ENCODE data around the gene C2CD4D. TPM values are rescaled to one million over a fixed set of nuclear protein-coding genes. Genes with fewer than 3 reads are reported as not detected.

Gene C2CD4D
- total and polyA plus RNA-seq, 2 donors, result 0.05 to 0.34 TPM

DNA sequence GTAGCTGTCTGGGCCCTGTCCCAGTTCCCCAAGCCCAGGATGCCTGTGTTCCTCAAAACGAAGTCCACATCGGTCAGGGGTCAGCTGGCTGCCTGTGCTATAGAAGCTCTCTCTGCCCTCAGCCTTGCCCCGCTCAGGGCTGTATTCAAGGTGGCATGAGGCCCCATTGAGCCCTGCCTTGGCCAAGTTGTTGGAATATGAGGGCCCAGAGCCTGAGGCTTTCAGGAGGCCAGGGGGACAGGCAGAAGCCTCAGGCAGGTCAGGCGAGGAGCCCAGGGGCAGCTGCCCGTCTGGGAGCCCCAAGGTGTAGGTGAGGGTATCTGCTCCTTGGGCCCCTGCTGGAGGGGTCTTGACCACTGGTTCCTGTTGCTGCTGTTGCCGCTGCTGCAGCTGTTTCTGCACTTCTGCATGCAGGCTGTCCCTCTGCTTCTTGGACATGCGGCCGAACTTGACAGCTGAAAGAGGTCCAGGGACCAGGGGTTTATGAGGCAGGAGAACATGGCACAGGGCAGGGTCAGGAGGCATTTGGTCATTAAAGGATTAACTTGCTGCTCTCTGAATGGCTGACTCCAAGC, 24.6 kb downstream of the C2CD4D start:
- WGBS, result 94% methylated on average over 8 of the region's 8 CpGs
- H3K27ac ChIP-seq (ENCODE audit: low read depth in 1 of 2, low read length in 1 of 2), result peak overlapping the region; percentile 66 to 94
- H3K27me3 ChIP-seq (ENCODE audit: control insufficient read depth in 2 of 2, insufficient read depth in 1 of 2, low read length in 1 of 2), result no peaks in the 10 kb centered on the region
- peaks cover 62 to 78% of the 10 kb centered on the region in 2 donors for H3K36me3 ChIP-seq (ENCODE audit: control insufficient read depth in 2 of 2, insufficient read depth in 2 of 2, low read length in 1 of 2)
- H3K9me3 ChIP-seq (ENCODE audit: control insufficient read depth in 2 of 2, insufficient read depth in 1 of 2, low read length in 1 of 2), result peaks cover 0 to 2% of the 10 kb centered on the region in 2 donors
- DNase-seq (ENCODE audit: low read depth in 6 of 9, low spot score in 9 of 9), result no peak
- H3K4me1 ChIP-seq (ENCODE audit: control insufficient read depth in 2 of 2, insufficient read depth in 2 of 2, low read length in 2 of 2), result peaks cover 49 to 58% of the 10 kb centered on the region in 2 donors
- no peak overlapping the region for H3K4me3 ChIP-seq (ENCODE audit: low read length in 2 of 2)

DNA sequence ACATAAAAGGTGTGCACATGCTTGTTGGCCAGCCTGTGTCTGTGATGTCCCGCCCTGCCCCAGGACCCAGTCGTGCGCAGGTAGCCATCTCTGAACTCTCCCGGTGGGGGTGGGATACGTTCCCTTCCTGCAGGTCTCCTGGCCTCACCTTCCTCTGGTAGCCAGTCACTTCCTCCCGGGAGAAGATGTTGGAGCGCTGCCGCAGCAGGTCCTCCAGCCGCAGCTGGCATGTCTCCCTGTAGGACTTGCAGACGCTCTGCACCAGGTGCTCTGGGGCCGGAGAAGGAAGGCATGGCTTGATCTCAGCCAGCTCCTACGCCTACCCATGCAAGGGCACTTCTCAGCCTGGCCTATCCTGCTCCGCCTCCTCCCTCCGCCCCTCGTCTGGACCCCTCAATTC, 25.2 kb downstream of the C2CD4D start:
- DNase-seq (ENCODE audit: low read depth in 6 of 9, low spot score in 9 of 9), result no peak
- Histone ChIP-seq H3K9me3 (ENCODE audit: control insufficient read depth in 2 of 2, insufficient read depth in 1 of 2, low read length in 1 of 2) (peaks cover 0 to 2% of the 10 kb centered on the region in 2 donors), H3K36me3 (ENCODE audit: control insufficient read depth in 2 of 2, insufficient read depth in 2 of 2, low read length in 1 of 2) (peaks cover 66 to 84% of the 10 kb centered on the region in 2 donors), H3K4me1 (ENCODE audit: control insufficient read depth in 2 of 2, insufficient read depth in 2 of 2, low read length in 2 of 2) (peaks cover 42 to 52% of the 10 kb centered on the region in 2 donors), H3K27me3 (ENCODE audit: control insufficient read depth in 2 of 2, insufficient read depth in 1 of 2, low read length in 1 of 2) (no peaks in the 10 kb centered on the region), H3K4me3 (ENCODE audit: low read length in 2 of 2) (no peak overlapping the region), H3K27ac (ENCODE audit: low read depth in 1 of 2, low read length in 1 of 2) (peak overlapping the region; percentile 50 to 94)
- 97% methylated on average over 15 of the region's 15 CpGs for WGBS

DNA sequence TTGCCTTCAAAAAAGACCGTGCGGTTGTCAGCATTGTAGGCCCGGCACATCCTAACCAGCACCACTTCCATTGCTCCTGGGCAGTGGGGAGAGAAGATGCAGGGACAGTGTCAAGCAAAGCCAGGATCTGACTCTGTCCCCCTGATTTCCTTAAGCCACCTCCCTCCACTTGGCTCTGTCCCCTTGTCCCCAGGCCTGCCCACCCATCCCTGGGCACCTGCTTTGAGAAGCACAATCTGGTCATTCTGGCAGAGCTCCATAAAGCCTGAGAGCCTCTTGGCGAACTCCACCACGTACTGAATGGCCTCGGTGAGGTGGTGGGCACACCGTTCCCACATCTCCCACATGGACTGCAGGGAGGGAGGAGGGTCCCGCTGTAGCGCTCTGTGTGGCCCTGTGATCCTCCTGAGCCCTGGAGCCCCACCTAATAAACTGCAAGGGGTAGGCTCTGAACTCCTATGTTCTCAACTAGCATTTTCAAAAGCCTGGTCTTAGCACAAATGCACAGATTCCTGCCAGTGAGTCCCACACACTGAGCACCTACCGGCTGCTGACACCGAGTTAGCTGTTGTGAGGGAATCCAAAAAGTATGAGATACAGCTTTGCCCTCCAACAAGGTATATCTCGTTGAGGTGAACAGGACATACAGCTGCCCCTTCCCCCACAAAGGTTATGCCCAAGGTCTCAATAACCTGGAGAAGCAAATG, 26.2 kb downstream of the C2CD4D start:
- no peaks in the 10 kb centered on the region for H3K27me3 ChIP-seq (ENCODE audit: control insufficient read depth in 2 of 2, insufficient read depth in 1 of 2, low read length in 1 of 2)
- H3K4me3 ChIP-seq (ENCODE audit: low read length in 2 of 2), result no peak overlapping the region
- H3K27ac ChIP-seq (ENCODE audit: low read depth in 1 of 2, low read length in 1 of 2), result no peak overlapping the region
- no peak for DNase-seq (ENCODE audit: low read depth in 6 of 9, low spot score in 9 of 9)
- H3K36me3 ChIP-seq (ENCODE audit: control insufficient read depth in 2 of 2, insufficient read depth in 2 of 2, low read length in 1 of 2), result peaks cover 74 to 89% of the 10 kb centered on the region in 2 donors
- H3K9me3 ChIP-seq (ENCODE audit: control insufficient read depth in 2 of 2, insufficient read depth in 1 of 2, low read length in 1 of 2), result peaks cover 0 to 2% of the 10 kb centered on the region in 2 donors
- 93% methylated on average over 12 of the region's 12 CpGs for WGBS
- H3K4me1 ChIP-seq (ENCODE audit: control insufficient read depth in 2 of 2, insufficient read depth in 2 of 2, low read length in 2 of 2), result peaks cover 34 to 42% of the 10 kb centered on the region in 2 donors

DNA sequence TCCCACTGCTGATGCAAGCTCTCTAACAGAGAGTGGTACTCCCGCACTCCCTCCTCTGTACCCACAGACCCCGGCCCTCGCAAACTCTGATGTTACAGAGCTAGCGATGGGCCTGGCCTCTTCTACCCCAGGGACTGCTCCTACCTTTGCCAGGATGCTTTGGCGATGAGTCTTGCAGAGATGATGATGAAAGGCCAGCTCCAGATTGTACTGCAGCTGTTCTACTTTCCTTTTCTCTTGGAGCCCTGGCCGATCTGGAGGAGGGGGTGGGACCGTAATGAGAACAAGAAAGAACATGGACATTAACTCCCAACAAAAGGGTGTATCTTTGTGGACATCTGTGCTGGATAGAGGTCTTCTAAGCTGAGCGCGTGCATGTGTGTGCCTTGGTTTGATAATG, 28.4 kb downstream of the C2CD4D start:
- Histone ChIP-seq H3K27me3 (ENCODE audit: control insufficient read depth in 2 of 2, insufficient read depth in 1 of 2, low read length in 1 of 2) (no peaks in the 10 kb centered on the region), H3K36me3 (ENCODE audit: control insufficient read depth in 2 of 2, insufficient read depth in 2 of 2, low read length in 1 of 2) (peaks cover 79 to 93% of the 10 kb centered on the region in 2 donors), H3K4me3 (ENCODE audit: low read length in 2 of 2) (no peak overlapping the region), H3K9me3 (ENCODE audit: control insufficient read depth in 2 of 2, insufficient read depth in 1 of 2, low read length in 1 of 2) (no peaks in the 10 kb centered on the region), H3K27ac (ENCODE audit: low read depth in 1 of 2, low read length in 1 of 2) (no peak overlapping the region), H3K4me1 (ENCODE audit: control insufficient read depth in 2 of 2, insufficient read depth in 2 of 2, low read length in 2 of 2) (peaks cover 15 to 20% of the 10 kb centered on the region in 2 donors)
- DNase-seq (ENCODE audit: low read depth in 6 of 9, low spot score in 9 of 9), result no peak
- WGBS, result 91% methylated on average over 9 of the region's 9 CpGs

DNA sequence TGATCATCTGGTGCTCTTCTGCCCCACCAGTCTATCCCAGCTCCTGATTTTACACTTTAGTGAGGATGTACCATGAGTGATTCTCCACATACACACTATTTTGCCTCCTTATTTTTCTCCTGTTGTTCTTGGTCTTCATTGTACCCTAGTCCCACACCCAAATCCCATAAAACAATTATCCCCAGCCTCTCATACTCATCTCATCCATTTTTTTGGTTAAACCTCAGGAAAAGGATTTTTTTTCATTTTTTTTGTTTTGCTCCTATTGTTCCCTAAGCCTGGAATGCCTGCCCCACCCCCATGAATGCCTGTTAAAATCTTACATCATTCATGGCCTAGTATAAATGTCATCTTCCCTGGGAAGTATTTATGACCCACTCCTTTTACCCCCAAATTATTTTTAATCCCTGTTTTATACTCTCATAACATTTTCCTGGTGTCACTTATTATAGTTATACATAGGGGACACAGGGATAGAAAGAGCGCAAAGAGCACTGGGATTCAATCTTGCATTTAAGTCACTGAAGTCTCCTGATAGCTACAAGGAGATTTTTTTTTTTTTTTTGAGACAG, 29.5 kb downstream of the C2CD4D start:
- Histone ChIP-seq H3K27me3 (ENCODE audit: control insufficient read depth in 2 of 2, insufficient read depth in 1 of 2, low read length in 1 of 2) (no peaks in the 10 kb centered on the region), H3K4me1 (ENCODE audit: control insufficient read depth in 2 of 2, insufficient read depth in 2 of 2, low read length in 2 of 2) (peaks cover 4 to 15% of the 10 kb centered on the region in 2 donors), H3K4me3 (ENCODE audit: low read length in 2 of 2) (no peak overlapping the region), H3K27ac (ENCODE audit: low read depth in 1 of 2, low read length in 1 of 2) (no peak overlapping the region), H3K9me3 (ENCODE audit: control insufficient read depth in 2 of 2, insufficient read depth in 1 of 2, low read length in 1 of 2) (no peaks in the 10 kb centered on the region), H3K36me3 (ENCODE audit: control insufficient read depth in 2 of 2, insufficient read depth in 2 of 2, low read length in 1 of 2) (peaks cover 71 to 86% of the 10 kb centered on the region in 2 donors)
- DNase-seq (ENCODE audit: low read depth in 6 of 9, low spot score in 9 of 9), result no peak
- 100% methylated on average over 1 of the region's 1 CpG for WGBS

DNA sequence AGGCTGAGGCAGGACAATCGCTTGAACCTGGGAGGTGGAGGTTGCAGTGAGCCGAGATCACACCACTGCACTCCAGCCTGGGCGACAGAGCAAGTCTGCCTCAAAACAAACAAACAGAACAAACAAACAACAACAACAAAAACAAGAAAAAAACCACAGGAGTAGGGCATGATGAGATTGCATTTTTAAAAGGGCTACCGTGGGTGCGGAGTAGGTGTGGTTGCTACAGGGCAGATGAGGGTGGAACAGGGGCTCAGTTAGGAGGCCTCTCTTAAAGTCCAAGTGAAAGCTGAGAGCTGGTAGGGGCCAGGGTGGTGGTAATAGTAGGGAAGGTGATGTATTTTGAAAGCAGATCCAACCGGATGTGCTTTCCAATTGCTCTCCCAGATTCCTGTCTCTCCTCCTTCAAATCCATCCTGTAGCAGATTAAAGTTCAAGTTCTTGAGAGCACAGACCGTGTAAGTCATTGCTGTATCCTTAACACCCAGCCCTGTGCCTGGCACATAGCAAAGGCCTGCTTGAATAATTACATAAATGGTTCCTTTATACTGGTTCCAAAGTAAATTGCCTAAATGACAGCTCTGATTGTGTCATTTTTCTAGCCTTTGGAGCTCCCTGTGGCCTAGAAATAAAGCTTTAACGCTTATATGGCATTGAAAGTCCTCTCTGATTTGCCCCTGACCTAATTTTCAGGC, 30.2 kb downstream of the C2CD4D start:
- WGBS, result 76% methylated on average over 8 of the region's 8 CpGs
- Histone ChIP-seq H3K27ac (ENCODE audit: low read depth in 1 of 2, low read length in 1 of 2) (no peak overlapping the region), H3K27me3 (ENCODE audit: control insufficient read depth in 2 of 2, insufficient read depth in 1 of 2, low read length in 1 of 2) (no peaks in the 10 kb centered on the region), H3K36me3 (ENCODE audit: control insufficient read depth in 2 of 2, insufficient read depth in 2 of 2, low read length in 1 of 2) (peaks cover 65 to 79% of the 10 kb centered on the region in 2 donors), H3K4me3 (ENCODE audit: low read length in 2 of 2) (no peak overlapping the region), H3K4me1 (ENCODE audit: control insufficient read depth in 2 of 2, insufficient read depth in 2 of 2, low read length in 2 of 2) (peaks cover 0 to 10% of the 10 kb centered on the region in 2 donors), H3K9me3 (ENCODE audit: control insufficient read depth in 2 of 2, insufficient read depth in 1 of 2, low read length in 1 of 2) (no peaks in the 10 kb centered on the region)
- no peak for DNase-seq (ENCODE audit: low read depth in 6 of 9, low spot score in 9 of 9)

DNA sequence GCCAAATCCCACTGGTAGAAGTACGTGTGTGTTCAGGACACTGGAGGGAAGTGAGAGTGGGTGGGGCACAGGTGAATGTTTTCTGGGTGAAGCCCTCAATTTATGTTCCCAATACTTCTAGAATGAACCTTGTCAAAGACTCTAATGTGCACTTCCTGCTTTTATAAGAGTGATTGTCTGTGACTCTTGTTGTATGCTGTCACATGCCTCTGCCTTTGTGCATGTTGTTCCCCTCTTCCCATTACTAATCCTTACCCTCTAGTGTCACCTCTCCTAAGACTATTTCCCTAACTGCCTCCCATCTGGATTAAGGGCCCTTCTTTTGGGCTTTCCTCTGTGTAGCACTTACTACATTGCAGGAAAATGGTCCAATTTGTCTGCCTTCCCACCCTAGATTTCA, 31.9 kb downstream of the C2CD4D start:
- peaks cover 0 to 8% of the 10 kb centered on the region in 2 donors for H3K4me1 ChIP-seq (ENCODE audit: control insufficient read depth in 2 of 2, insufficient read depth in 2 of 2, low read length in 2 of 2)
- no peak for DNase-seq (ENCODE audit: low read depth in 6 of 9, low spot score in 9 of 9)
- 86% methylated on average over 1 of the region's 1 CpG for WGBS

DNA sequence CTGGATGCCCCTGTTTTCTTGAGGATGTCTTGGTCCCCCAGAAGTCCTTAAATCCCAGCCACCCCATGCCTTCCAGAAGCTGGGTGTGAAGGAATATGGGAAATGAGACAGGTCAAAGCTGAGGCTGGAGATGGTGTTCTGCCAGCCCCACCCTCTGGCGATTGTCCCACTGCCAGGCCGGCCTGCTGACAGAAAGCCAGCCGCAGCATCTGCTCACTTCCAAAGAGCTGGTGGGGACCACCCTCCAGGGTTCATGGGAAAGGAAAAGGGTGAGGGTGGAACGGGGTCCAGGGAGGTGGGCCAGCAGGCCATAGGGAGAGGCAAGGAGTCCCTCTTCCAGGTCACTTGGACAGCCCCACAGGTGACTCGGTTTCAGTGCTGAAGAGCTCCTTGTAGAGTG, 32.5 kb downstream of the C2CD4D start:
- no peak for DNase-seq (ENCODE audit: low read depth in 6 of 9, low spot score in 9 of 9)
- H3K9me3 ChIP-seq (ENCODE audit: control insufficient read depth in 2 of 2, insufficient read depth in 1 of 2, low read length in 1 of 2), result no peaks in the 10 kb centered on the region
- WGBS, result 97% methylated on average over 5 of the region's 5 CpGs

More for the DNA sequence above, 31.9 kb downstream of the C2CD4D start:
- Histone ChIP-seq H3K36me3 (ENCODE audit: control insufficient read depth in 2 of 2, insufficient read depth in 2 of 2, low read length in 1 of 2) (peaks cover 48 to 65% of the 10 kb centered on the region in 2 donors), H3K9me3 (ENCODE audit: control insufficient read depth in 2 of 2, insufficient read depth in 1 of 2, low read length in 1 of 2) (no peaks in the 10 kb centered on the region), H3K4me3 (ENCODE audit: low read length in 2 of 2) (no peak overlapping the region), H3K27ac (ENCODE audit: low read depth in 1 of 2, low read length in 1 of 2) (no peak overlapping the region), H3K27me3 (ENCODE audit: control insufficient read depth in 2 of 2, insufficient read depth in 1 of 2, low read length in 1 of 2) (no peaks in the 10 kb centered on the region)

DNA sequence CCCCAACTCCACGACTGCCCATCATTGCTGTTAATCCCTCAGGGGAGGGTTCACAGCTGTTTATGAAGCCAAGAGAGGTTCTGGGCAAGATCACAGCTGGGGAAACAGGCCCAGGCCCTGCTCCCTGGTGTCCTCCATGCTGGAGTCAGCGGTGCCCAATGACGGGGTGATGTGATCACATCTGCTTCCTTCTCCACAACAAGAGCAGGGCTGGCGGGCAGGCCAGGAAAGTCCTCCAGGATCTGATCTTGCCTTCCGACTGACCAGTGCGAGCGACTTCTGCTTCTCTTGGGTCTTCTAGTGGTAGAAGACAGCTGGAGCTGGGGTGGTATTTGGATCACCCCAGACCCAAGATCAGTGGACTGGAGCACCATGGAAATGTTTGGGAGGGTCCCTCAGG, 33.5 kb downstream of the C2CD4D start:
- Histone ChIP-seq H3K27ac (ENCODE audit: low read depth in 1 of 2, low read length in 1 of 2) (peak overlapping the region in 1 of 2 donors; percentile 11), H3K4me3 (ENCODE audit: low read length in 2 of 2) (no peak overlapping the region), H3K9me3 (ENCODE audit: control insufficient read depth in 2 of 2, insufficient read depth in 1 of 2, low read length in 1 of 2) (no peaks in the 10 kb centered on the region), H3K4me1 (ENCODE audit: control insufficient read depth in 2 of 2, insufficient read depth in 2 of 2, low read length in 2 of 2) (peaks cover 0 to 8% of the 10 kb centered on the region in 2 donors), H3K36me3 (ENCODE audit: control insufficient read depth in 2 of 2, insufficient read depth in 2 of 2, low read length in 1 of 2) (peaks cover 34 to 50% of the 10 kb centered on the region in 2 donors), H3K27me3 (ENCODE audit: control insufficient read depth in 2 of 2, insufficient read depth in 1 of 2, low read length in 1 of 2) (no peaks in the 10 kb centered on the region)
- WGBS, result 96% methylated on average over 7 of the region's 7 CpGs
- DNase-seq (ENCODE audit: low read depth in 6 of 9, low spot score in 9 of 9), result no peak

More for the DNA sequence above, 32.5 kb downstream of the C2CD4D start:
- H3K27me3 ChIP-seq (ENCODE audit: control insufficient read depth in 2 of 2, insufficient read depth in 1 of 2, low read length in 1 of 2), result no peaks in the 10 kb centered on the region
- peaks cover 0 to 8% of the 10 kb centered on the region in 2 donors for H3K4me1 ChIP-seq (ENCODE audit: control insufficient read depth in 2 of 2, insufficient read depth in 2 of 2, low read length in 2 of 2)
- H3K27ac ChIP-seq (ENCODE audit: low read depth in 1 of 2, low read length in 1 of 2), result no peak overlapping the region
- peaks cover 42 to 60% of the 10 kb centered on the region in 2 donors for H3K36me3 ChIP-seq (ENCODE audit: control insufficient read depth in 2 of 2, insufficient read depth in 2 of 2, low read length in 1 of 2)
- H3K4me3 ChIP-seq (ENCODE audit: low read length in 2 of 2), result no peak overlapping the region
